Lower leg skin (tissue), 4 donors: Measurements from ENCODE around the gene DCDC2C. TPM values are rescaled to one million over a fixed set of nuclear protein-coding genes. Genes with fewer than 3 reads are reported as not detected.
A peak's percentile ranks its signal among the peaks of the same experiment; 100 is the strongest.

Experiments
- DNase-seq, 2 donors: peaks; one replicate each; pipeline ENCODE4 v3.0.0-alpha.2; 2019; ENCODE audit warnings: low spot score in 2 of 2
- H3K4me3 ChIP-seq: fragments of 200-600 bp; sonication (generic); 2 replicates; pipeline ENCODE4 v1.5.1; 2017; ENCODE audit warnings: mild to moderate bottlenecking, low read depth; ENCODE audit not compliant: poor library complexity, severe bottlenecking
- POLR2A ChIP-seq, 2 donors: fragments of 450-650 bp; IDR thresholded peaks; one replicate each; pipeline ENCODE4 v1.6.1; 2016 to 2017; ENCODE audit warnings: antibody characterized with exemption in 2 of 2, mild to moderate bottlenecking in 1 of 2, moderate library complexity in 1 of 2
- WGBS, 2 donors: methylation state at CpG; one replicate each; pipeline ENCODE4 v1.1.5; 2018; 5-methylcytosine and 5-hydroxymethylcytosine counted together
- intact Hi-C: fragments of 100-400 bp; cut with DNase I; formaldehyde crosslinking; loops from one replicate; pipeline ENCODE4 v1.15.0; 2023; ENCODE audit warnings: low total_unique reads
- total RNA-seq, 4 donors: library from RNA; depleted of rRNA; stranded (reverse); fragments of >200 nt; gene quantifications; one replicate each; pipeline ENCODE4 v1.1.0, GENCODE V29; 2016
- TF ChIP-seq, protein P1 (sequence below), 3 donors: fragments of 450-650 bp; IDR thresholded peaks; one replicate each; pipeline ENCODE4 v1.5.1; 2016; ENCODE audit warnings: antibody characterized with exemption in 3 of 3, mild to moderate bottlenecking in 3 of 3, moderate library complexity in 2 of 3

The DCDC2C gene
- total RNA-seq, 4 donors from 2014 or later, result 0.16 TPM; not detected in 3

- no peak overlapping the region for H3K4me3 ChIP-seq
- TF ChIP-seq POLR2A (IDR thresholded peaks at IDR 0.05), result no peak
- TF ChIP-seq, protein P1, sequence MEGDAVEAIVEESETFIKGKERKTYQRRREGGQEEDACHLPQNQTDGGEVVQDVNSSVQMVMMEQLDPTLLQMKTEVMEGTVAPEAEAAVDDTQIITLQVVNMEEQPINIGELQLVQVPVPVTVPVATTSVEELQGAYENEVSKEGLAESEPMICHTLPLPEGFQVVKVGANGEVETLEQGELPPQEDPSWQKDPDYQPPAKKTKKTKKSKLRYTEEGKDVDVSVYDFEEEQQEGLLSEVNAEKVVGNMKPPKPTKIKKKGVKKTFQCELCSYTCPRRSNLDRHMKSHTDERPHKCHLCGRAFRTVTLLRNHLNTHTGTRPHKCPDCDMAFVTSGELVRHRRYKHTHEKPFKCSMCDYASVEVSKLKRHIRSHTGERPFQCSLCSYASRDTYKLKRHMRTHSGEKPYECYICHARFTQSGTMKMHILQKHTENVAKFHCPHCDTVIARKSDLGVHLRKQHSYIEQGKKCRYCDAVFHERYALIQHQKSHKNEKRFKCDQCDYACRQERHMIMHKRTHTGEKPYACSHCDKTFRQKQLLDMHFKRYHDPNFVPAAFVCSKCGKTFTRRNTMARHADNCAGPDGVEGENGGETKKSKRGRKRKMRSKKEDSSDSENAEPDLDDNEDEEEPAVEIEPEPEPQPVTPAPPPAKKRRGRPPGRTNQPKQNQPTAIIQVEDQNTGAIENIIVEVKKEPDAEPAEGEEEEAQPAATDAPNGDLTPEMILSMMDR (IDR thresholded peaks at IDR 0.05), result no peak
- intact Hi-C loops, result no loop called here
- 46 to 55% methylated on average over 15 of the region's 15 CpGs for WGBS, 2 donors
- DNase-seq, result peak in 1 of 2 donors; percentile 40
Observed at GRCh38 chr2:3785220-3785889, 82.0 kb downstream of the DCDC2C start.

DNA sequence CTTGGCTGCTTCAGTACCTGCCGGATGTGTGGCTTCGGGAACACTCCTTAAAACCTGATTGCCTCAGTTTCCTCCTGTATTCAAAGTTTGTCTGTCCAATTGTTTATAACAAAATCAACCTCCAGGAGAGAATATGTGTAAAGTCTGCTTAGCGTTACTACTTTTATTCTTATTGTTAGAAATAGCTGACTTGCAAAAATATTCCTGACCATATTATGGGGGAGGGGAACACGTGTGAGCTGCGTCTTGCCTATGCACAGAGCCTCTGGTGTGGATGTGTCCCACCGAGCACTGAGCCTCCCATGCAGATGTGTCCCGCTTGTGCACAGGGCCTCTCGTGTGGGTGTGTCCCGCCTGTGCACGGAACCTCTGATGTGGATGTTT, 82.5 kb downstream of the DCDC2C start:
- intact Hi-C loops, result no loop called here
- no peak overlapping the region for H3K4me3 ChIP-seq
- DNase-seq, result peak in 1 of 2 donors; percentile 42
- no peak for TF ChIP-seq POLR2A (IDR thresholded peaks at IDR 0.05)
- TF ChIP-seq, protein P1 (IDR thresholded peaks at IDR 0.05), result no peak
- 80 to 85% methylated on average over 10 of the region's 10 CpGs for WGBS, 2 donors

DNA sequence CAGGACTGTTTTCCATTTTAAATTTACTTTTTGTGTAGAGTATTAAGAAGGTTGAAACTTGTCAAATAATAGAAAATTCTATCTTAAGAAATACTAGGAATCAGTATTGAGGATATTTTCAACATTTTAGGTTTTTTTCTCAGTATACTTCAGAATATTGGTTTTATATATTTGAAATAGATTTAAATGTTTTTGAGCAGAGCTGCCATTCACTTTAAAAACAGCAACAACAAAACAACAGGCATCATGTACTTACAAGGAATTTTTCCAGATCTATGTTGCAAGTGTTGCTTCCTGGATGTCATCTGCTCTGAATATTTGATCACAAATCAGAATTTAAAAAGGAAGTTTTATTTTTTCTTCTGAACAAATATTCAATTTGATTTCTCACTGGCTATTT, 84.4 kb downstream of the DCDC2C start:
- H3K4me3 ChIP-seq, result no peak overlapping the region
- no peak for DNase-seq
- TF ChIP-seq, protein P1 (IDR thresholded peaks at IDR 0.05), result no peak
- no peak for TF ChIP-seq POLR2A (IDR thresholded peaks at IDR 0.05)
- intact Hi-C loops, result no loop called here

GRCh38 chr2:3789256-3789655, 85.9 kb downstream of the DCDC2C start:
- DNase-seq, result no peak
- intact Hi-C loops, result no loop called here
- whole genome bisulfite sequencing, 2 donors, result 19 to 37% methylated on average over 1 of the region's 1 CpG
- no peak overlapping the region for H3K4me3 ChIP-seq
- TF ChIP-seq, protein P1 (IDR thresholded peaks at IDR 0.05), result no peak
- TF ChIP-seq POLR2A (IDR thresholded peaks at IDR 0.05), result no peak

- TF ChIP-seq POLR2A (IDR thresholded peaks at IDR 0.05), result no peak
- DNase-seq, result peak in 1 of 2 donors; percentile 10
- H3K4me3 ChIP-seq, result no peak overlapping the region
- WGBS, 2 donors, result 58 to 72% methylated on average over 5 of the region's 5 CpGs
- intact Hi-C loops, result no loop called here
Observed at GRCh38 chr2:3793249-3793648, 89.9 kb downstream of the DCDC2C start.

GRCh38 chr2:3801506-3801905, 98.1 kb downstream of the DCDC2C start:
- DNase-seq, result no peak
- TF ChIP-seq, protein P1 (IDR thresholded peaks at IDR 0.05), result no peak
- TF ChIP-seq POLR2A (IDR thresholded peaks at IDR 0.05), result no peak
- intact Hi-C loops, result no loop called here
- no peak overlapping the region for H3K4me3 ChIP-seq
- WGBS, 2 donors, result 80 to 84% methylated on average over 4 of the region's 4 CpGs
